ENCODE measurements around the gene GNG13. TPM values are rescaled to one million over a fixed set of nuclear protein-coding genes. Genes with fewer than 3 reads are reported as not detected.

The GNG13 gene
- total RNA-seq, 1 donor from 2014 or later = not detected

GRCh38 chr16:794091-794822 lies 6.3 kb downstream of the GNG13 start:
- DNase-seq (ENCODE audit: low spot score) = no peak

- DNase-seq (ENCODE audit: low spot score) = no peak
Observed at GRCh38 chr16:793414-793813, 7.1 kb downstream of the GNG13 start.

- no peak for DNase-seq (ENCODE audit: low spot score)
Observed at GRCh38 chr16:792221-792995, 8.1 kb downstream of the GNG13 start.

- no peak for DNase-seq (ENCODE audit: low spot score)
Observed at GRCh38 chr16:791131-791530, 9.4 kb downstream of the GNG13 start.

- DNase-seq (ENCODE audit: low spot score) = no peak
Observed at GRCh38 chr16:790086-790485, 10.4 kb downstream of the GNG13 start.

- DNase-seq (ENCODE audit: low spot score) = no peak
Observed at GRCh38 chr16:789191-789850, 11.2 kb downstream of the GNG13 start.

- peak; percentile 94 for DNase-seq (ENCODE audit: low spot score)
Observed at GRCh38 chr16:788399-789126, 12.0 kb downstream of the GNG13 start, which contains the start of gene CHTF18. Gene CHTF18 (plus strand): TSS chr16:788620. CDS start chr16:788685, 65 bp downstream.

GRCh38 chr16:787978-788398 lies 12.5 kb downstream of the GNG13 start, which contains the start of gene RPUSD1:
Gene RPUSD1 (minus strand): TSS chr16:788381. CDS start chr16:787737, 644 bp downstream.
- DNase-seq (ENCODE audit: low spot score) = no peak

- DNase-seq (ENCODE audit: low spot score) = no peak
Observed at GRCh38 chr16:787321-787966, 13.1 kb downstream of the GNG13 start.

- DNase-seq (ENCODE audit: low spot score) = peak; percentile 60
Observed at GRCh38 chr16:785563-786535, 14.7 kb downstream of the GNG13 start.

- no peak for DNase-seq (ENCODE audit: low spot score)
Observed at GRCh38 chr16:784431-784830, 16.1 kb downstream of the GNG13 start.

- no peak for DNase-seq (ENCODE audit: low spot score)
Observed at GRCh38 chr16:783404-784161, 17.0 kb downstream of the GNG13 start.

- DNase-seq (ENCODE audit: low spot score) = no peak
Observed at GRCh38 chr16:782766-783403, 17.6 kb downstream of the GNG13 start.

- no peak for DNase-seq (ENCODE audit: low spot score)
Observed at GRCh38 chr16:782258-782657, 18.3 kb downstream of the GNG13 start.

- no peak for DNase-seq (ENCODE audit: low spot score)
Observed at GRCh38 chr16:781346-782010, 19.1 kb downstream of the GNG13 start.

GRCh38 chr16:780296-780695 lies 20.2 kb downstream of the GNG13 start:
- DNase-seq (ENCODE audit: low spot score) = no peak

GRCh38 chr16:779561-779960 lies 21.0 kb downstream of the GNG13 start:
- no peak for DNase-seq (ENCODE audit: low spot score)

GRCh38 chr16:778909-779527 lies 21.5 kb downstream of the GNG13 start:
- no peak for DNase-seq (ENCODE audit: low spot score)

Measured in mucosa of gallbladder (tissue), 1 donor.